Esophagus muscularis mucosa (tissue), 4 donors: ENCODE data around the gene ZNF862. TPM values are rescaled to one million over a fixed set of nuclear protein-coding genes. Genes with fewer than 3 reads are reported as not detected.

ENCODE experiments used
- DNase-seq: peaks from one replicate; pipeline ENCODE4 v3.0.0-alpha.2; 2017; ENCODE audit errors: extremely low spot score
- H3K27ac ChIP-seq, 4 donors: fragments of 200-600 bp; sonication (generic); replicated peaks in 1 of 4; 1 replicate in 3 of 4; 2 replicates in 1 of 4; pipeline ENCODE4 v1.5.1; 2016 to 2019; ENCODE audit warnings: mild to moderate bottlenecking in 1 of 4
- H3K27me3 ChIP-seq, 4 donors: fragments of 200-600 bp; sonication (generic); one replicate each; pipeline versions ENCODE4 v1.5.1 to v1.6.0; 2016 to 2019
- H3K36me3 ChIP-seq, 4 donors: fragments of 200-600 bp; sonication (generic); one replicate each; pipeline ENCODE4 v1.5.1; 2016 to 2019
- H3K4me1 ChIP-seq, 4 donors: fragments of 200-600 bp; sonication (generic); one replicate each; pipeline ENCODE4 v1.5.1; 2016 to 2019
- H3K4me3 ChIP-seq, 4 donors: fragments of 200-600 bp; sonication (generic); 1 replicate in 2 of 4; 2 replicates in 2 of 4; pipeline ENCODE4 v1.5.1; 2016 to 2019; ENCODE audit warnings: mild to moderate bottlenecking in 4 of 4, moderate library complexity in 1 of 4
- H3K9me3 ChIP-seq, 4 donors: fragments of 200-600 bp; sonication (generic); 1 replicate in 3 of 4; 2 replicates in 1 of 4; pipeline ENCODE4 v1.5.1; 2016 to 2019
- EP300 ChIP-seq: sonication (generic); formaldehyde crosslinking; IDR thresholded peaks from one replicate; pipeline ENCODE4 v1.6.1; 2017; ENCODE audit warnings: antibody characterized with exemption
- POLR2A ChIP-seq: fragments of 450-650 bp; IDR thresholded peaks from one replicate; pipeline ENCODE4 v1.6.1; 2017; ENCODE audit warnings: antibody characterized with exemption, moderate library complexity, mild to moderate bottlenecking, low read depth
- POLR2AphosphoS5 ChIP-seq, 2 donors: sonication (generic); formaldehyde crosslinking; IDR thresholded peaks; one replicate each; pipeline ENCODE4 v1.6.1; 2017; ENCODE audit warnings: antibody characterized with exemption in 2 of 2
- WGBS: methylation state at CpG from one replicate; pipeline ENCODE4 v1.1.5; 2018; 5-methylcytosine and 5-hydroxymethylcytosine counted together
- intact Hi-C: fragments of 100-400 bp; cut with DNase I; formaldehyde crosslinking; loops from one replicate; pipeline ENCODE4 v1.15.1; 2023
- total RNA-seq, 4 donors: library from RNA; depleted of rRNA; stranded (reverse); fragments of >200 nt; gene quantifications; one replicate each; pipeline versions ENCODE4 v1.1.0 to v1.2.1, GENCODE V29; 2016
- TF ChIP-seq, protein P1 (sequence below), 3 experiments: fragments of 200-600 bp in 2 of 3; fragments of 450-650 bp in 1 of 3; sonication (generic) in 2 of 3; IDR thresholded peaks; one replicate each; pipeline ENCODE4 v1.5.1; 2017 to 2019; ENCODE audit warnings: antibody characterized with exemption in 3 of 3, mild to moderate bottlenecking in 2 of 3, moderate library complexity in 1 of 3

Gene ZNF862
- total RNA-seq, 4 donors from 2014 or later: 9.1 to 17.1 (median 13.3) TPM

- Histone ChIP-seq H3K27ac (no peak overlapping the region), H3K27me3 (no peaks in the 10 kb centered on the region), H3K4me1 (no peaks in the 10 kb centered on the region), H3K9me3 (no peaks in the 10 kb centered on the region), H3K36me3 (no peaks in the 10 kb centered on the region), H3K4me3 (no peak overlapping the region)
- DNase-seq: no peak
- intact Hi-C loops: no loop called here
- 82% methylated on average over 6 of the region's 8 CpGs for WGBS
- TF ChIP-seq POLR2A (no peak), POLR2AphosphoS5 (IDR thresholded peaks at IDR 0.05) (no peak), EP300 (no peak)
- TF ChIP-seq, protein P1, sequence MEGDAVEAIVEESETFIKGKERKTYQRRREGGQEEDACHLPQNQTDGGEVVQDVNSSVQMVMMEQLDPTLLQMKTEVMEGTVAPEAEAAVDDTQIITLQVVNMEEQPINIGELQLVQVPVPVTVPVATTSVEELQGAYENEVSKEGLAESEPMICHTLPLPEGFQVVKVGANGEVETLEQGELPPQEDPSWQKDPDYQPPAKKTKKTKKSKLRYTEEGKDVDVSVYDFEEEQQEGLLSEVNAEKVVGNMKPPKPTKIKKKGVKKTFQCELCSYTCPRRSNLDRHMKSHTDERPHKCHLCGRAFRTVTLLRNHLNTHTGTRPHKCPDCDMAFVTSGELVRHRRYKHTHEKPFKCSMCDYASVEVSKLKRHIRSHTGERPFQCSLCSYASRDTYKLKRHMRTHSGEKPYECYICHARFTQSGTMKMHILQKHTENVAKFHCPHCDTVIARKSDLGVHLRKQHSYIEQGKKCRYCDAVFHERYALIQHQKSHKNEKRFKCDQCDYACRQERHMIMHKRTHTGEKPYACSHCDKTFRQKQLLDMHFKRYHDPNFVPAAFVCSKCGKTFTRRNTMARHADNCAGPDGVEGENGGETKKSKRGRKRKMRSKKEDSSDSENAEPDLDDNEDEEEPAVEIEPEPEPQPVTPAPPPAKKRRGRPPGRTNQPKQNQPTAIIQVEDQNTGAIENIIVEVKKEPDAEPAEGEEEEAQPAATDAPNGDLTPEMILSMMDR (IDR thresholded peaks at IDR 0.05): no peak
Measured at GRCh38 chr7:149823631-149824199, 14.5 kb upstream of the ZNF862 start.

DNA sequence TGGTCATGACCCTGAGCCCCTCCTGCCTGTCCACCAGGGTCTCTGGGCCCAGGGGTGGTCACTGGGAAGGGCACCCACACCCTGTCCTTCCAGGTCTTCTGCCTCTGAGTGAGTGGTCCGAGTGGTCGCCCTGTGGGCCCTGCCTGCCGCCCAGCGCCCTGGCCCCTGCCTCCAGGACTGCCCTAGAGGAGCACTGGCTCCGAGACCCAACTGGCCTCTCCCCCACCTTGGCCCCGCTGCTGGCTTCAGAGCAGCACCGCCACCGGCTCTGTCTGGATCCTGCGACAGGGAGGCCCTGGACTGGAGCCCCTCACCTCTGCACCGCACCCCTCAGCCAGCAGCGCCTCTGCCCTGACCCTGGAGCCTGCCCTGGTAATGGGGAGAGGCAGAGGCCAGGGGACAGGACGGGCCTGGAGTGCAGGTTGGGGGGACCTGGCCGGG lies 13.9 kb upstream of the ZNF862 start:
- no peaks in the 10 kb centered on the region for H3K9me3 ChIP-seq
- H3K27me3 ChIP-seq: no peaks in the 10 kb centered on the region
- no peak for DNase-seq
- no peak overlapping the region for H3K27ac ChIP-seq
- intact Hi-C loops: no loop called here
- no CpG with 5 or more reads among the region's 13 CpGs for WGBS
- no peak overlapping the region for H3K4me3 ChIP-seq
- H3K4me1 ChIP-seq: no peaks in the 10 kb centered on the region
- TF ChIP-seq POLR2AphosphoS5 (IDR thresholded peaks at IDR 0.05) (no peak), POLR2A (no peak), EP300 (no peak)
- TF ChIP-seq, protein P1 (IDR thresholded peaks at IDR 0.05): no peak
- H3K36me3 ChIP-seq: no peaks in the 10 kb centered on the region

DNA sequence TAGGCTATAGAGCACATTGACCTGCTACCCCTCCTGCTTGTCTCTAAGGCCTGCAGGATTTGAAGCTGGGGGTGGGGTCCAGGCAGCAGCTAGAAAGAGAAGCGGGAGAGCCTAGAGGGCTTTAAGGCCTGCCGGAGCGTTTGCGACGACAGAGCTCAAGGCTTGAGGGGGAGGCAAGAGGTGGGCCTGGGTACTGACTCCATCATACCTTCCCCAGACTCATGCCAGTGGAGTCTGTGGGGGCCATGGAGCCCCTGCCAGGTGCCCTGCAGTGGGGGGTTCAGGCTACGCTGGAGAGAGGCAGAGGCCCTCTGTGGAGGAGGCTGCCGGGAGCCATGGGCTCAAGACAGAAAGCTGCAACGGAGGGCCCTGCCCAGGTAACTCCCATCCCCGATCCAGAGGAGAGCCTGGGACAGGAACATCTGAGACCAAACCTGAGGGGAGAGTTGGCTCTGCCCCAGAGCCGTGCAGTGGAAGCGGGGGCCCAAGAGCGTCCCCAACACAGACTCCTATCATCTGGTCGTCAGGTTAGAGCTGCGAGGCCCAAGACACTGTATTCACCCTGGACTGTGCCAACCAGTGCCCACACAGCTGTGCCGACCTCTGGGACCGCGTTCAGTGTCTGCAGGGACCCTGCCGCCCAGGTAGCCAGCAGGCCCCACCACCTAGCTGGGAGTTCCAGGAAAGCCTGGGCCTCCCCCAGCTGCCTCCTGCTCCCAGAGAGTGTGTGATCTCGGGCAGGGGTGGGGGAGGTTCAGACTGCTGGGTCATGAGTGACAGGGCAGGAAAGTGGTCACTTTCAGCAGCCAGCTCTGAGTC lies 13.2 kb upstream of the ZNF862 start:
- no peak for DNase-seq
- H3K4me1 ChIP-seq: no peaks in the 10 kb centered on the region
- H3K9me3 ChIP-seq: no peaks in the 10 kb centered on the region
- H3K4me3 ChIP-seq: no peak overlapping the region
- no peaks in the 10 kb centered on the region for H3K36me3 ChIP-seq
- H3K27me3 ChIP-seq: no peaks in the 10 kb centered on the region
- H3K27ac ChIP-seq: no peak overlapping the region
- intact Hi-C loops: no loop called here
- TF ChIP-seq EP300 (no peak), POLR2A (no peak), POLR2AphosphoS5 (IDR thresholded peaks at IDR 0.05) (no peak)
- TF ChIP-seq, protein P1 (IDR thresholded peaks at IDR 0.05): no peak
- 97% methylated on average over 6 of the region's 19 CpGs for WGBS

DNA sequence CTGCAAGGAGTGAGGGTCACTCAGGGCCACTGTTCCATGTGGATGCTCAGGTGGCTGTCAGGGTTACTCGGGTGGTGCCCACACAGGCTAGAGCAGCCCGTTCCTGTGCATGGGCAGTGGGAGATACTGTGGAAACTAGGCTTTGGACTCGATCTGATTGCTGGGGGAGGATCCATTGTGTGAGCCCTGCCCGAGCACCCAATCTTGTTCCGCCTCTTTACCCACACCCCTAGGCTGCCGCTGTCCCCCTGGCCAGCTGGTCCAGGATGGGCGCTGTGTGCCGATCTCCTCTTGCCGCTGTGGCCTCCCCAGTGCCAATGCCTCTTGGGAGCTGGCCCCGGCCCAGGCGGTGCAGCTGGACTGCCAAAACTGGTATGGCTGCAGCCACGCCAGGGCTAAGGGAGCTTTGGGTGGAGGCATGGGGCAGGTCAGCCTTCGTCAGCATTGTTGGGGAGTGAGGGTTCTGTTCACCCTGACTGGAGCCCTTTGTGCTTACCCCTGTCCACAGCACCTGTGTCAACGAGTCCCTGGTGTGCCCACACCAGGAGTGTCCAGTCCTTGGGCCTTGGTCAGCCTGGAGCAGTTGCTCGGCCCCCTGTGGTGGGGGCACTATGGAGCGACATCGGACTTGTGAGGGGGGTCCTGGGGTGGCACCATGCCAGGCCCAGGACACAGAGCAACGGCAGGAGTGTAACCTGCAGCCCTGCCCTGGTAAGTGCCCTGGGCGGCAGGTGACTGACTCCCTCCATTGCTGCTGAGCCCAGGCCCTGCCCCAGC lies 12.4 kb upstream of the ZNF862 start:
- Histone ChIP-seq H3K9me3 (no peaks in the 10 kb centered on the region), H3K4me3 (no peak overlapping the region), H3K27ac (no peak overlapping the region), H3K4me1 (no peaks in the 10 kb centered on the region), H3K36me3 (no peaks in the 10 kb centered on the region), H3K27me3 (peaks cover 0 to 2% (median 0%) of the 10 kb centered on the region in 4 donors)
- TF ChIP-seq POLR2A: no peak
- WGBS: 90% methylated on average over 2 of the region's 19 CpGs
- intact Hi-C loops: no loop called here
- DNase-seq: no peak
